Spleen (tissue), 7 donors: ENCODE results near the gene CCDC192.

Experiments
- POLR2A ChIP-seq, 3 donors: fragments of 450-650 bp; IDR thresholded peaks; one replicate each; pipeline ENCODE4 v1.5.1; 2017; ENCODE audit warnings: antibody characterized with exemption in 3 of 3, mild to moderate bottlenecking in 1 of 3
- TF ChIP-seq, protein P1 (sequence below), 11 experiments: fragments of 200-600 bp in 7 of 11; fragments of 450-650 bp in 4 of 11; sonication (generic) in 4 of 11; IDR thresholded peaks in 8 of 11; conservative IDR thresholded peaks in 3 of 11; 1 replicate in 7 of 11; 2 replicates in 4 of 11; pipeline versions ENCODE4 v1.4.0 to v1.8.0; 2016 to 2021; ENCODE audit warnings: antibody characterized with exemption in 11 of 11, inconsistent platforms in 4 of 11, mild to moderate bottlenecking in 1 of 11
- donor health status: DM: no; HTN: no; CAD: no; lungs with moderate emphysema.
- donor health status: DM: no; HTN: no; CAD: no.
- donor health status: DM: no; HTN: no; CAD: no.

DNA sequence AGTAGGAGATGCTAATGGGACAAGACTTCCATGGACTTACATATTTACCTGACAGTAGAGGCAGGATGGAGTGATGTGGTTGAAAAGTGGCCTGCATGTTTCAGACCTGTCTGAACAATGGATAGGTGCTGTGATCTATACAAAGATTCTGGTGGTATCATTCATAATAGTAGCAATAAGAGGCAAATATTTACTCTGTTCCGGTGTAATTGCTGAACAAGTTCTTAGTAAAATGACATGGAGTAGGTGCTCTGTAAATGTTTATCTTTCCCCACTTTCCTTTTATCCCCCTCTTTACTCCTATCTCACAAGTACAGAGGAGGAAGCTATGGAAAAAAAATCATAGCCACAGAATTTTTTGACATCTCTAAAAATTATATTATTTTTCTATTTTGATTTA is 221.4 kb downstream of the CCDC192 start:
- TF ChIP-seq, protein P1, sequence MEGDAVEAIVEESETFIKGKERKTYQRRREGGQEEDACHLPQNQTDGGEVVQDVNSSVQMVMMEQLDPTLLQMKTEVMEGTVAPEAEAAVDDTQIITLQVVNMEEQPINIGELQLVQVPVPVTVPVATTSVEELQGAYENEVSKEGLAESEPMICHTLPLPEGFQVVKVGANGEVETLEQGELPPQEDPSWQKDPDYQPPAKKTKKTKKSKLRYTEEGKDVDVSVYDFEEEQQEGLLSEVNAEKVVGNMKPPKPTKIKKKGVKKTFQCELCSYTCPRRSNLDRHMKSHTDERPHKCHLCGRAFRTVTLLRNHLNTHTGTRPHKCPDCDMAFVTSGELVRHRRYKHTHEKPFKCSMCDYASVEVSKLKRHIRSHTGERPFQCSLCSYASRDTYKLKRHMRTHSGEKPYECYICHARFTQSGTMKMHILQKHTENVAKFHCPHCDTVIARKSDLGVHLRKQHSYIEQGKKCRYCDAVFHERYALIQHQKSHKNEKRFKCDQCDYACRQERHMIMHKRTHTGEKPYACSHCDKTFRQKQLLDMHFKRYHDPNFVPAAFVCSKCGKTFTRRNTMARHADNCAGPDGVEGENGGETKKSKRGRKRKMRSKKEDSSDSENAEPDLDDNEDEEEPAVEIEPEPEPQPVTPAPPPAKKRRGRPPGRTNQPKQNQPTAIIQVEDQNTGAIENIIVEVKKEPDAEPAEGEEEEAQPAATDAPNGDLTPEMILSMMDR (IDR thresholded peaks at IDR 0.05 in 8 of 11, conservative IDR thresholded peaks at IDR 0.05 in 3 of 11), result no peak
- no peak for TF ChIP-seq POLR2A (IDR thresholded peaks at IDR 0.05)
